GM06990 (cell line): ENCODE data around the gene MICAL3.
"Not testable (repeated sequence)": the region's sequence is repeated elsewhere in the genome, so short reads cannot be mapped to it uniquely, and the experiment has no call there.

ENCODE experiments used
- DNase-seq: peaks from one replicate; pipeline ENCODE4 v3.0.0-alpha.2; 2011; ENCODE audit not compliant: insufficient read length; ENCODE audit errors: extremely low read depth
- H3K27me3 ChIP-seq: replicated peaks from 2 replicates; pipeline ENCODE4 v1.6.0; 2011; ENCODE audit warnings: low read length; ENCODE audit not compliant: control insufficient read depth, insufficient read depth
- H3K36me3 ChIP-seq: 2 replicates; pipeline ENCODE4 v1.5.1; 2011; ENCODE audit warnings: low read length; ENCODE audit not compliant: control insufficient read depth, insufficient read depth
- H3K4me3 ChIP-seq: replicated peaks from 2 replicates; pipeline ENCODE4 v1.5.1; 2011; ENCODE audit warnings: low read depth, mild to moderate bottlenecking, control low read depth, low read length
- TF ChIP-seq, protein P1 (sequence below): IDR thresholded peaks from 2 replicates; pipeline ENCODE4 v1.5.1; 2011; ENCODE audit warnings: low read length, control low read depth, mild to moderate bottlenecking, inconsistent platforms; ENCODE audit not compliant: insufficient read depth, poor library complexity, severe bottlenecking

Gene MICAL3

DNA sequence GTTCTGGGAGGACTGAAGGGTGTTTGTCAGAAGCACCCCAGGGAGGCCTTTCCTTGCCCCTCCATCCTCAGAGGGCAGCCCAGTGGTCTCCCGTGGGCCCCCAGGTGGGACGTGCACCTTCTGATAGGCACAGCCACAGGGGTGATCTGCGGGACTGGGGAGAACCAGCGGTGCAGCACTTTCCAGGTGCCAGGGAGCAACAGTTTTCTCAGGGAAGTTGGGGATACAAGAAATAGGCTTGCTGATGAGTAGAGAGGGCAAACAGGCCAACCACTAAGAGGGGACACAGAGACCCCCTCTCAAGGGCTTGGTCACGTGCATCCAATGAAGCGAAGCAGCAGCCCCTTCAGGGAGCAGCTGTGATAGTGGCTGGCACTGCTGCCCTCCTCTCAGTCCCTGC, 143.0 kb downstream of the MICAL3 start:
- DNase-seq, result no peak
- peaks cover 2% of the 10 kb centered on the region for H3K36me3 ChIP-seq
- H3K27me3 ChIP-seq, result no peaks in the 10 kb centered on the region
- TF ChIP-seq, protein P1, sequence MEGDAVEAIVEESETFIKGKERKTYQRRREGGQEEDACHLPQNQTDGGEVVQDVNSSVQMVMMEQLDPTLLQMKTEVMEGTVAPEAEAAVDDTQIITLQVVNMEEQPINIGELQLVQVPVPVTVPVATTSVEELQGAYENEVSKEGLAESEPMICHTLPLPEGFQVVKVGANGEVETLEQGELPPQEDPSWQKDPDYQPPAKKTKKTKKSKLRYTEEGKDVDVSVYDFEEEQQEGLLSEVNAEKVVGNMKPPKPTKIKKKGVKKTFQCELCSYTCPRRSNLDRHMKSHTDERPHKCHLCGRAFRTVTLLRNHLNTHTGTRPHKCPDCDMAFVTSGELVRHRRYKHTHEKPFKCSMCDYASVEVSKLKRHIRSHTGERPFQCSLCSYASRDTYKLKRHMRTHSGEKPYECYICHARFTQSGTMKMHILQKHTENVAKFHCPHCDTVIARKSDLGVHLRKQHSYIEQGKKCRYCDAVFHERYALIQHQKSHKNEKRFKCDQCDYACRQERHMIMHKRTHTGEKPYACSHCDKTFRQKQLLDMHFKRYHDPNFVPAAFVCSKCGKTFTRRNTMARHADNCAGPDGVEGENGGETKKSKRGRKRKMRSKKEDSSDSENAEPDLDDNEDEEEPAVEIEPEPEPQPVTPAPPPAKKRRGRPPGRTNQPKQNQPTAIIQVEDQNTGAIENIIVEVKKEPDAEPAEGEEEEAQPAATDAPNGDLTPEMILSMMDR, result no peak
- H3K4me3 ChIP-seq, result no peak overlapping the region

DNA sequence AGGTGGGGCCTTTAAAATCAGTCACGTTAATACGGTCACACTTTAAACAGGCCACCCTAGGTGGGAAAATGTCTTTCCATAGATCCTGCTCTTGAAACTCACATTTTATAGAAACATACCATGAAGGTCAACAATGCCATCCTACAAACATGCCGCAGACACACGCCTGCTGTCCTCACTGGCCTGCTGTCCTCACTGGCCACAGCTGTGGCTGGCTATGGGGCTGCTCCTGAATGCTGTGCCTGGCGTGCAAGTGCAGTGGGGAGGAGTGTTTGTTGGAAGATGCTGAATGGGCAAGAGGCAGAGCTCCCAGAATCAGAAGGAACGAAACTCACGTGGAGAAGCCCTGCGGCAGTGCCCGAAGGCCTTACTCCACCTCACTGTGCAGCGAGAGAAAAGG, 143.9 kb downstream of the MICAL3 start:
- TF ChIP-seq, protein P1, result no peak
- Histone ChIP-seq H3K36me3 (peaks cover under 1% of the 10 kb centered on the region; the same call in 1 of the 2 replicates), H3K27me3 (no peaks in the 10 kb centered on the region), H3K4me3 (no peak overlapping the region)
- DNase-seq, result no peak

DNA sequence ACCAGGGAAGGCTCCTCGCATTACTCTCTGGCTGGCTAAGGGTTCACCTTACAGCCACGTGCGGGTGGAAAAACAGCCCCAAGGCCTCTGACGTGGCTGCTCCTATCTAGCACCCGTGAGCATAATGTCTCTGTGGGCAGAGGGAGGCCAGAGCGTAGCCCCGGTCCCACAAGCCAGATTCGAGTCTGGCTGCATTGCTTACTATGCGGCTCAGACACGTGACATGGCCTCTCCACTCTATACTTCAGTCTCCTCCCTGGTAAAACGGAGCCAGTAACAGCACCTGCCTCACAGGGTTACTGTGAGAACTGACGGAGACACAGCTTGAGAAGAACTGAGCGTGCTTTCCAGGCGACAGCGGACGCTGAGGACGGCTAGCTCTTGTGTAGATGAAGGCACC, 144.3 kb downstream of the MICAL3 start:
- no peaks in the 10 kb centered on the region for H3K27me3 ChIP-seq
- TF ChIP-seq, protein P1, result no peak
- H3K36me3 ChIP-seq, result no peaks in the 10 kb centered on the region
- no peak for DNase-seq
- H3K4me3 ChIP-seq, result no peak overlapping the region

DNA sequence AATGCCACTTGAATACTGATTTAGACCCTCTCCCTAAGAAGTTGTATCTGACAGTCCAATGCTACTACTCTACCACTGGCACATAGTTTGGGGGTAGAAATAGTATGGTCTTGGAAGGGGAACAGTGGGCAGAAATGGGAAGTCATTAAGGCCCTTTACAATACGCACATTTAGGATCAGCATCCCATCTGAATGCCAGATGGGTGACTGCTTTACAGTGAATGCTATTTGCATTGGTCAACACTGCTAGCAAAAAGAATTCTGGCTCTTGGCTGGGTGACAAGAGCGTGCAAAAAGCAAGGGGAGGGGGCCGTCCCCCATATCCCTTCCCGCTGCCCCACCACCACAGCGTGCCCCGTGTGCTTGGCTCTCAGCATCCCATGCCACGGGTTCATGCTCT, 145.4 kb downstream of the MICAL3 start:
- H3K27me3 ChIP-seq, result no peaks in the 10 kb centered on the region
- TF ChIP-seq, protein P1, result no peak
- no peak for DNase-seq

DNA sequence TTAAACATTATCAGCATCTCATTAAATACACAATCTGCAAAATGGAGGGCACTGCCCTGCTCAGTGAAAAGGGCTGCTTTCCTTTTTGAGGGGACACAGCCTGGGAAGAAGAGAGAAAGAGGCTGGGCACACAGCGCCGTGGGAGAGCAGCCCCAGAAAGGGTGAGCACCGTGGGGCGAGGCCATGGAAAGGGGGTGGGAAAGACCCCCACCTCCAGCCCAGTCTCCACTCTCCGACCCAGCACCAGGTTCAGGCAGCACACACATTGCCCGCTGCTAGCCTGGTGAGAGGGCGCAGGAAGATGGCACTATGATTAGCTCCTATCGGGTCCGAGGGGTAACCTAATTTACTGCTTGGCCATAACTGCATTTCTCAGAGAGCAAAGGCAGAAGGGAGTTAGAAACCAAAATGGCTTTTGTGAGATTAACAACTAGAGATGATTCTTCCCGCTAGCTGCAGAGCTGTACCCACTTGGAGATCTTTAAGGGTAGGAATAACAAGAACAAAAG, 146.1 kb downstream of the MICAL3 start:
- Histone ChIP-seq H3K4me3 (no peak overlapping the region), H3K27me3 (no peaks in the 10 kb centered on the region), H3K36me3 (no peaks in the 10 kb centered on the region; the same call in 1 of the 2 replicates)
- TF ChIP-seq, protein P1, result no peak
- DNase-seq, result no peak

More for the DNA sequence above, 145.4 kb downstream of the MICAL3 start:
- no peaks in the 10 kb centered on the region for H3K36me3 ChIP-seq
- H3K4me3 ChIP-seq, result no peak overlapping the region

DNA sequence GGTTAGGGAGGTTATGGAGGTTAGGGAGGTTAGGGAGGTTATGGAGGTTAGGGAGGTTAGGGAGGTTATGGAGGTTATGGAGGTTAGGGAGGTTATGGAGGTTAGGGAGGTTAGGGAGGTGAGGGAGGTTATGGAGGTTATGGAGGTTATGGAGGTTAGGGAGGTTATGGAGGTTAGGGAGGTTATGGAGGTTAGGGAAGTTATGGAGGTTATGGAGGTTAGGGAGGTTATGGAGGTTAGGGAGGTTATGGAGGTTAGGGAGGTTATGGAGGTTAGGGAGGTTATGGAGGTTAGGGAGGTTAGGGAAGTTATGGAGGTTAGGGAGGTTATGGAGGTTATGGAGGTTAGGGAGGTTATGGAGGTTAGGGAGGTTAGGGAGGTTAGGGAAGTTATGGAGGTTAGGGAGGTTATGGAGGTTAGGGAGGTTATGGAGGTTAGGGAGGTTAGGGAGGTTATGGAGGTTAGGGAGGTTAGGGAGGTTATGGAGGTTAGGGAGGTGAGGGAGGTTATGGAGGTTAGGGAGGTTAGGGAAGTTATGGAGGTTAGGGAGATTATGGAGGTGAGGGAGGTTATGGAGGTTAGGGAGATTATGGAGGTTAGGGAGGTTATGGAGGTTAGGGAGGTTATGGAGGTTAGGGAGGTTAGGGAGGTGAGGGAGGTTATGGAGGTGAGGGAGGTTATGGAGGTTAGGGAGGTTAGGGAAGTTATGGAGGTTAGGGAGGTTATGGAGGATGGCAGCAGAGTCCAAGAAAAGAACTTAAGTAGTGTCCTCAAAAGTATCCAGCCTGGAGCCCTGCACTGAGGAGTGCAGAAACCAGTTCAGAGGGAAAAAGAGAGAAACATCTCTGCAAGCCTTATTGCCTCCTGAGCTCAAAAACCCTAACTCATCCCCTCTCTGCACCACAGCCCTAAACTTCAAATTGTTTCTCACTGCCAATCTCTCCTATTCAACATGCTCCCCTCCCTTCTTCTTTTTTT, 147.2 kb downstream of the MICAL3 start:
- not testable (repeated sequence) for H3K4me3 ChIP-seq, H3K36me3 ChIP-seq, DNase-seq, H3K27me3 ChIP-seq
